ENCODE data around the gene KPNA2.
"Not testable (repeated sequence)": the region's sequence is repeated elsewhere in the genome, so short reads cannot be mapped to it uniquely, and the experiment has no call there.

Gene KPNA2

GRCh38 chr17:68057531-68057952 lies 22.0 kb downstream of the KPNA2 start:
- no peak for DNase-seq (ENCODE audit: low read depth, low spot score)

GRCh38 chr17:68060336-68060735 lies 24.8 kb downstream of the KPNA2 start:
- DNase-seq (ENCODE audit: low read depth, low spot score): no peak

- no peak for DNase-seq (ENCODE audit: low read depth, low spot score)
These were observed 26.2 kb downstream of the KPNA2 start for GRCh38 chr17:68061512-68062313.

GRCh38 chr17:68065366-68065765 lies 29.8 kb downstream of the KPNA2 start:
- not testable (repeated sequence) for DNase-seq (ENCODE audit: low read depth, low spot score)

DNA sequence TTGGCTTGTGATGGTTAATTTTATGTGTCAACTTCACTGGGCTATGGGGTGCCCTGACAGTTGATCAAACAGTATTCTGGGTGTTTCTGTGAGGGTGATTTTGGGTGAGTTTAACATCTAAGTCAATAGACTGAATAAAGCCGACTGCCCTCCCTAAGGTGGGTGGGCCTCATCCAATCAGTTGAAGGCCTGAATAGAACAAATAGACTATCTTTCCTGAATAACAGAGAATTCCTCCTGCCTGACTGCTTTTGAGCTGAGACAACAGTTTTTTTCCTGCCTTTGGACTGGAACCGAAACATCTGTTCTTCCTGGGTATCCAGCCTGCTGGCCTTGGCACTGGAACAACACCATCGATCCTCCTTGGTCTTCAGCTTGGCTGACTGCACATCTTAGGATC lies 33.0 kb downstream of the KPNA2 start:
- DNase-seq (ENCODE audit: low read depth, low spot score): not testable (repeated sequence)

DNA sequence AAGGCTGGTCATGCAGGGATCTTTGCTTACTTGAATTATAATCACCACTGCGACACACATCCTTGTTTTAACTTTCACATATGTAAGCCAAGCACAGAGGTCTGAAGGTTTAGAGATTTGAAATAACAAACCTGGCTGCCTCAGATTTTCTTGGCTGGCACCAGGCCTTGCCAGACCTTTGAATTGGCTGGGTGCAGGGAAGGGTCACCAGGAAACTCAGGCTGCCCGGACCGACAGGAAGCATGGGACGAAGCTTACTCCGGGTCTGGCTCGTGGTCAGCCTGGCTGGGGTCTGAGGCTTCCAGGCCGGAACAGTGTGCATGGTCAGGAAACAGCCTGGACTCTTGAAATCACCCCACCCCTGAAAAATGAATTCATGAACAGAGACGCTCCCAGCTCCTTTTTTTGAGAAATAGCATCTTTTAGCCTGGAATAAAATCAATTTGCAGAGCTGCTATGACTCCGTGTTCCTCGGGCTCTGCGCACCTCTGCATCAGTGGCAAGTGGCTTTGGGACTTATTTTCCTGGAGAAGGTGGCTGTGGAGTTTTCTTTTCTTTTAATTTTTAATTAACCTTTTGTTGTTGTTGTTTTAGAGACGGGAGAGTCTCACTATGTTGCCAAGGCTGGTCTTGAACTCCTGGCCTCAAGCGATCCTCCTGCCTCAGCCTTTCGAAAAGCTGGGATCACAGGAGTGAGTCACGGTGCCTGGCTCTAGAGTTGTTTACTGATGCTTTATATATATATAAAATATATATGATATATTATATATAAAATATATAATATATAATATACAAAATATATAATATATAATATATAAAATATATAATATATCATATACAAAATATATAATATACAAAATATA lies 35.3 kb downstream of the KPNA2 start:
- not testable (repeated sequence) for DNase-seq (ENCODE audit: low read depth, low spot score)

DNA sequence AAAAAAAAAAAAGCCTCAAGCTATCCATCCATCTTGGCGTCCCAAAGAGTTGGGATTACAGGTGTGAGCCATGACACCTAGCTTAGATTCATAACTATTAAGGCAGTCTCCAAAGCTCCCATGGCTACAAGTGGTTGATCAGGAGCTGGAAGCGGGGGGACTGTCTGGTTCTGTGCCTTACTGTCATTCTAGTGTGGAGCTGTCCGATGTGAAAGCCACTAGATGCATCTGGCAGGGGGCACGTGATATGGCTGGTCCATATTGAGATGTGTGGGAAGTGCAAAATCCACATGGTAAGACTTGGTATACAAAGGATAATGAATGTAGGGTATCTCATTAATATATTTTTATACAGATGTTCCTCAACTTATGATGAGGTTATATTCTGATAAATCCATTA lies 38.7 kb downstream of the KPNA2 start:
- no peak for DNase-seq (ENCODE audit: low read depth, low spot score)

GRCh38 chr17:68075953-68076607 lies 40.5 kb downstream of the KPNA2 start:
- not testable (repeated sequence) for DNase-seq (ENCODE audit: low read depth, low spot score)

GRCh38 chr17:68077498-68077897 lies 42.0 kb downstream of the KPNA2 start:
- not testable (repeated sequence) for DNase-seq (ENCODE audit: low read depth, low spot score)

DNA sequence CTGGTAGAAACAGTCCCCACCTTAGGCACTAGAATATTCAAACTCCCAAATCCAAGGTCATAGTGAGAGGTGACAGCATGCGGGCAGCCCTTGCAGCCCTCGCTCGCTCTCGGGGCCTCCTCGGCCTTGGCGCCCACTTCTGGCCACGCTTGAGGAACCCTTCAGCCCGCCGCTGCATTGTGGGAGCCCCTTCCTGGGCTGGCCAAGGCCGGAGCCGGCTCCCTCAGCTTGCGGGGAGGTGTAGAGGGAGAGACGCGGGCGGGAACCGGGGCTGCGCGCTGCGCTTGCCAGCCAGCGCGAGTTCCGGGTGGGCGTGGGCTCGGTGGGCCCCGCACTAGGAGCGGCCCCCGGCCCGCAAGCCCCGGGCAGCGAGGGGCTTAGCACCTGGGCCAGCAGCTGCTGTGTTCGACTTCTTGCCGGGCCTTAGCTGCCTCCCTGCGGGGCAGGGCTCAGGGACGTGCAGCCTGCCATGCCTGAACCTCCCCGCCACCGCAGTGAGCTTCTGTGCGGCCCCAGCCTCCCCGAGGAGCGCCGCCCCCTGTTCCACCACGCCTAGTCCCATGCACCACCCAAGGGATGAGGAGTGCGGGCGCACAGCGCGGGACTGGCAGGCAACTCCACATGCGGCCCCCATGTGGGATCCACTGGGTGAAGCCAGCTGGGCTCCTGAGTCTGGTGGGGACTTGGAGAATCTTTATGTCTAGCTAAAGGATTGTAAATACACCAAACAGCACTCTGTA lies 45.0 kb downstream of the KPNA2 start:
- DNase-seq (ENCODE audit: low read depth, low spot score): no peak

DNA sequence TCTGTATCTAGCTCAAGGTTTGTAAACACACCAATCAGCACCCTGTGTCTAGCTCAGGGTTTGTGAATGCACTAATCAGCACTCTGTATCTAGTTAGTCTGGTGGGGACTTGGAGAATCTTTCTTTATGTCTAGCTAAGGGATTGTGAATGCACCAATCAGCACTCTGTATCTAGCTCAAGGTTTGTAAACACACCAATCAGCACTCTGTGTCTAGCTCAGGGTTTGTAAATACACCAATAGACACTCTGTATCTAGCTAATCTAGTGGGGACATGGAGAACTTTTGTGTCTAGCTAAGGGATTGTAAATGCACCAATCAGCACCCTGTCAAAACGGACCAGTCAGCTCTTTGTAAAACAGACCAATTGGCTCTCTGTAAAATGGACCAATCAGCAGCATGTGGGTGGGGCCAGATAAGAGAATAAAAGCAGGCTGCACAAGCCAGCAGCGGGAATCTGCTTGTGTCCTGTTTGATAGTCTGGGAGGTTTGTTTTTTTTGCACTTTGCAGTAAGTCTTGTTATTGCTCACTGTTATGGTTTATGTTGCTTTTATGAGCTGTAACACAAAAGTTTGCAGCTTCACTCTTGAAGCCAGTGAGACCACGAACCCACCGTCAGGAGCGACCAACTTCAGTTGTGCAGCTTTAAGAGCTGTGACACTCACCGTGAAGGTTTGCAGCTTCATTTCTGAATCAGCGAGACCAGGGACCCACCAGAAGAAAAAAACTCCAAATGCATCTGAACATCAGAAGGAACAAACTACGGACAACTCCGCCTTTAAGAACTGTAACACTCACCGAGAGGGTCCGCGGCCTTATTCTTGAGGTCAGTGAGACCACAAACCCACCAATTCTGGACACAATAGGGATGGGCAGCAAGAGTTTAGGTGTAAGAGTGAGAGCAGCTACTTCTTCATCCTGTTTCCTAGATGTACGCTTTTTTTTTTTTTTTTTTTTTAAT lies 46.0 kb downstream of the KPNA2 start:
- not testable (repeated sequence) for DNase-seq (ENCODE audit: low read depth, low spot score)

DNA sequence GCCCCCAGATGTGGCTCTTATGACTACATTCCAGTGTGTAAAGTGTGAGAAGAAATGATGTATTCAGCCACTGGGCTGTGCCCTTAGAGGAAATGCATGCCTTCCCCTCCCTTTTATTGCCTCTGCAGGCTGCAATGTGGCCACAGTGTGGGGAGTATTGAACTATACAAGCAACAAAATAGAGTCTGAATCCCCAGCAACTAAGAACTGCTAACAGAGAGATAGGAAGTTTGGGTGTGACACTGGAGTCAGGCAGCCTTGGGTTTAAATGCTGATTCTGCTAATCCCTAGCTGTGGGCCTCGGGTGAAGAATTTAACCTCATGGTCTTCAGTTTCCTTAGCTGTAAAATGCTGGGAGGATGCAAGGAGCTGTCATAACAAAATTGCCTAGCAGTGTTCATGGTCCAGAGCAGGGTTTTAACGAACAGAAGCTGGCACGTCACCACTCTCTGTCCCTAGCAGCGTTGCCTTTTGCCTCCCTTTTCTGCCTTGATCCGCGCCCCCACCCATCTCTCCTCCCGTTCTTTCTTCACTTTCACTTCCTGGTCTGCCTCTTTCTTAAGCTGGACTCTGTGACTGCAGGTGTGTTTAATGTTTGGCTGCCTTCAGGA lies 50.3 kb downstream of the KPNA2 start:
- no peak for DNase-seq (ENCODE audit: low read depth, low spot score)

- DNase-seq (ENCODE audit: low read depth, low spot score): not testable (repeated sequence)
These were observed 51.1 kb downstream of the KPNA2 start for GRCh38 chr17:68086666-68087065.

GRCh38 chr17:68087131-68087623 lies 51.6 kb downstream of the KPNA2 start:
- DNase-seq (ENCODE audit: low read depth, low spot score): not testable (repeated sequence)

DNA sequence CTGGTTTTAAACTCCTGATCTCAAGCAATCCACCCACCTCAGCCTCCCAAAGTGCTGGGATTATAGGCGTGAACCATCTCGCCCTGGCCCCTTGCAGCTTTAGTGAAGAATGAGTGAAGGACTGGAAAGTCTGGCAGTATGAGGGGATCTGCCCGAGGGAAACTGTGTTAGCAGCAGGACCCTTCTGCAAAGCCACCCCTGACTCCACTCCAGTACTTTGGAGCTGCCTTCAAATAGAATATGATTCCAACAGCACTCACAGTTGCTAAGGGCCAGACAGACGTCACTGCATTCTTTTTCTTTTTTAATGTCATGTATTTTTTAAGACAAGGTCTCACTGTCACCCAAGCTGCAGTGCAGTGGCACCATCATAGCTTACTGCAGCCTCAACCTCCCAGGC lies 52.3 kb downstream of the KPNA2 start:
- no peak for DNase-seq (ENCODE audit: low read depth, low spot score)

GRCh38 chr17:68089881-68090280 lies 54.3 kb downstream of the KPNA2 start:
- no peak for DNase-seq (ENCODE audit: low read depth, low spot score)

DNA sequence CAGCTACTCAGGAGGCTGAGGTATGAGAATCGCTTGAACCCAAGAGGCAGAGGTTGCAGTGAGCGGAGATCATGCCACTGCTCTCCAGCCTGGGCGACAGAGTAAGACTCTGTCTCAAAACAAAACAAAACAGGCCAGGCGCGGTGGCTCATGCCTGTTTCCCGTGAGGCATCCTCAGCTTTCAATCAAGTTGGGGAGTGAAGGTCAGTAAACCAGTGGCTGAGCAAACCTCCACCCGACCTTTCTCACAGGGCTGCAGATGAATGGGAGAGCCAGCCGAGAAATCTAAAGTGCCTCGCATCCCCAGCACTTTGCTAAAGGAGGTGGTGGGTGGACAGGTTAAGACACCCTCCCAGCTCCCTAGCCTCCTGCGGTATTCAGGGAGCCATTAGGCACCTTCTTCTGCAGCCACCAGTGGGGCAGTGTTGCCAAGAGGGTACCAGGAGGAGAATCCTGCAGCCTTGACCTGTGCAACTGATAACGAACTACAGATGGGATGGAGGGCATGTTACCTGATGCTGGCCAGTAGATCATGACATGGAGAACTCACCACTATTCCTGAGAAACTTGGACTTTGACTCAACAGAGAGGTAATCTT lies 59.0 kb downstream of the KPNA2 start:
- no peak for DNase-seq (ENCODE audit: low read depth, low spot score)

- DNase-seq (ENCODE audit: low read depth, low spot score): no peak
These were observed 59.8 kb downstream of the KPNA2 start for GRCh38 chr17:68095205-68095811.

GRCh38 chr17:68096111-68096510 lies 60.6 kb downstream of the KPNA2 start:
- DNase-seq (ENCODE audit: low read depth, low spot score): no peak
